BLaER1 (cell line): ENCODE measurements around the gene C2orf76.

Experiments
- H3K27ac ChIP-seq: shearing (Covaris generic); formaldehyde crosslinking; 2 replicates; pipeline ENCODE4 v1.8.1; 2022
- H3K27me3 ChIP-seq: shearing (Covaris generic); formaldehyde crosslinking; 2 replicates; pipeline ENCODE4 v1.8.1; 2022
- H3K36me3 ChIP-seq: shearing (Covaris generic); formaldehyde crosslinking; 2 replicates; pipeline ENCODE4 v1.8.1; 2022
- H3K4me1 ChIP-seq: shearing (Covaris generic); formaldehyde crosslinking; 2 replicates; pipeline ENCODE4 v1.8.1; 2022
- H3K4me2 ChIP-seq: shearing (Covaris generic); formaldehyde crosslinking; 2 replicates; pipeline ENCODE4 v1.8.1; 2022
- H3K4me3 ChIP-seq: shearing (Covaris generic); formaldehyde crosslinking; 2 replicates; pipeline ENCODE4 v1.8.1; 2022
- H3K9ac ChIP-seq: shearing (Covaris generic); formaldehyde crosslinking; 2 replicates; pipeline ENCODE4 v1.8.1; 2022
- H3K9me3 ChIP-seq: shearing (Covaris generic); formaldehyde crosslinking; 2 replicates; pipeline ENCODE4 v1.8.1; 2022
- H4K20me1 ChIP-seq: shearing (Covaris generic); formaldehyde crosslinking; 2 replicates; pipeline ENCODE4 v1.8.1; 2022
- Cebpa-rat ChIP-seq: shearing (Covaris generic); IDR thresholded peaks from 2 replicates; pipeline ENCODE4 v1.8.1; 2022

C2orf76 gene

GRCh38 chr2:119339562-119339923, 27.1 kb downstream of the C2orf76 start:
- no peaks in the 10 kb centered on the region for H3K27me3 ChIP-seq
- H3K4me3 ChIP-seq: no peak overlapping the region
- peaks cover 27% of the 10 kb centered on the region for H3K4me1 ChIP-seq
- no peak for TF ChIP-seq Cebpa-rat
- H3K9me3 ChIP-seq: no peaks in the 10 kb centered on the region
- H3K27ac ChIP-seq: no peak overlapping the region
- H3K9ac ChIP-seq: no peak overlapping the region
- peak overlapping the region; percentile 52 for H3K4me2 ChIP-seq
- no peaks in the 10 kb centered on the region for H4K20me1 ChIP-seq
- H3K36me3 ChIP-seq: no peaks in the 10 kb centered on the region

- H3K27ac ChIP-seq: peak overlapping the region; percentile 42; the same call in 1 of the 2 replicates
- no peaks in the 10 kb centered on the region for H3K36me3 ChIP-seq
- H3K4me1 ChIP-seq: peaks cover 33% of the 10 kb centered on the region
- no peak for TF ChIP-seq Cebpa-rat
- H3K4me3 ChIP-seq: no peak overlapping the region
- H3K9me3 ChIP-seq: no peaks in the 10 kb centered on the region
- no peaks in the 10 kb centered on the region for H4K20me1 ChIP-seq
- no peaks in the 10 kb centered on the region for H3K27me3 ChIP-seq
- H3K4me2 ChIP-seq: peak overlapping the region; percentile 52
- no peak overlapping the region for H3K9ac ChIP-seq
These were observed 27.6 kb downstream of the C2orf76 start for GRCh38 chr2:119338826-119339561.

DNA sequence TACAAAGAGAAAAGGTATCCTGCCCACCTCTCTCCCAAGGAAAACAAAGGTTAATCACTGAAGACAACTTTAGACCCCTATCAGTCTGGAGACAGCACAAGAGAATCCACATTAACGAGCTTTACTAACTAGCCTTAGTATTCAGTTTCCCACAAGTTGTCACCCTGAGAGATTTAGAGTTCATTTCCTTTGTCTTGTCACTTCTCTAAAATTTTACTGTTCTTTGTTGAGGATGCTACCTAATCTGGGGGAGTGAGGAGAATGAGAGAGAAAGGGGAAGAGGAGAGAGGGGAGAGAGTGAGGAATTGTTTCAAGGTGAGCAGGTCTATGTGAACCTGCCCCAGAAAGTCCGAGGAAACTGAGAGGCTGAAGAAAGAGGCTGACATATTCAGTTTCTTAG, 28.4 kb downstream of the C2orf76 start:
- no peaks in the 10 kb centered on the region for H4K20me1 ChIP-seq
- H3K4me2 ChIP-seq: peak overlapping the region; percentile 52
- TF ChIP-seq Cebpa-rat: no peak

GRCh38 chr2:119337749-119338148, 28.9 kb downstream of the C2orf76 start:
- peak overlapping the region; percentile 42; the same call in 1 of the 2 replicates for H3K27ac ChIP-seq
- no peaks in the 10 kb centered on the region for H3K36me3 ChIP-seq
- no peak for TF ChIP-seq Cebpa-rat
- no peak overlapping the region for H3K4me3 ChIP-seq
- H3K4me2 ChIP-seq: peak overlapping the region; percentile 52; the same call in 1 of the 2 replicates
- H3K4me1 ChIP-seq: peaks cover 34% of the 10 kb centered on the region
- no peaks in the 10 kb centered on the region for H3K9me3 ChIP-seq
- H3K27me3 ChIP-seq: no peaks in the 10 kb centered on the region
- H3K9ac ChIP-seq: no peak overlapping the region
- H4K20me1 ChIP-seq: no peaks in the 10 kb centered on the region

More for the DNA sequence above, 28.4 kb downstream of the C2orf76 start:
- no peak overlapping the region for H3K9ac ChIP-seq
- H3K27ac ChIP-seq: peak overlapping the region; percentile 42; the same call in 1 of the 2 replicates
- no peaks in the 10 kb centered on the region for H3K27me3 ChIP-seq
- H3K9me3 ChIP-seq: no peaks in the 10 kb centered on the region
- peaks cover 34% of the 10 kb centered on the region for H3K4me1 ChIP-seq
- no peaks in the 10 kb centered on the region for H3K36me3 ChIP-seq
- H3K4me3 ChIP-seq: no peak overlapping the region

DNA sequence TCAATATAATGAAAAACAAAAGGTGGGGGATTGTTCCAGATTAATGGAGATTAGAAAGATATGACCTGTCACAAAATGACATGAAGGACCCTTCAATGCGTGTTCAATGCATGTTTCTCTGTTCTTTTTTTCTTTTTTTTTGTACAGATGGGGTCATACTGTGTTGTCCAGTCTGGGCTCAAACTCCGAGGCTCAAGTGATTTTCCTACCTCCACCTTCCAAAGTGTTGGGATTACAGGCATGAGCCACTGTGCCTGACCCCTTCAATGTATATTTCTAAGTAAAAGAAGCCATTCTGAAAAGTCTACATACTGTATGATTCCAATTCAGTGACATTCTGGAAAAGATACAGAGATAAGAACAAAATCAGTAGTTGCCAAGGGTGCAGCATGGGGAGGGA, 32.8 kb downstream of the C2orf76 start:
- Histone ChIP-seq H3K9ac (no peak overlapping the region), H3K4me3 (no peak overlapping the region), H3K4me1 (peaks cover 20% of the 10 kb centered on the region), H3K27ac (no peak overlapping the region), H3K36me3 (no peaks in the 10 kb centered on the region), H3K9me3 (no peaks in the 10 kb centered on the region), H3K4me2 (no peak overlapping the region), H4K20me1 (no peaks in the 10 kb centered on the region), H3K27me3 (no peaks in the 10 kb centered on the region)
- TF ChIP-seq Cebpa-rat: no peak

DNA sequence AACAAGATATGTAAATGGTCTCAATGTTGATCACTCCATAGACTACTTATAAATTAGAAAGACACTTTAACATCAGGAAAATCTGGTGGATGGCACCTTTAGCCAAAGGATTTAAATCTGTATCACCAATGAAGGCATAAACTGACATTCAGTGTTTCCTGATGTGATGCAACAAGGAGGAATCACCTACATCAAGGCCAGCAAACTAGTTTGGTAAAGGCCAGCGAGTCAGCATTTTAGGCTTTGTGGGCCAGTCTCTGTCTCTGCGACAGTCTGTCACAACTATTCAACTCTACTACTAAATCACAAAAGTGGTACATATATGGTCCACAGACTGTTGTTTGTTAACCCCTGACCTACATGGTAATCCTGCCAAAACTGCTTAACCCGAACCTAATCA, 33.3 kb downstream of the C2orf76 start:
- Histone ChIP-seq H3K9me3 (no peaks in the 10 kb centered on the region), H3K27me3 (no peaks in the 10 kb centered on the region), H3K27ac (no peak overlapping the region), H3K4me2 (no peak overlapping the region), H3K4me1 (peaks cover 15% of the 10 kb centered on the region), H3K36me3 (no peaks in the 10 kb centered on the region), H4K20me1 (no peaks in the 10 kb centered on the region), H3K9ac (no peak overlapping the region), H3K4me3 (no peak overlapping the region)
- no peak for TF ChIP-seq Cebpa-rat

DNA sequence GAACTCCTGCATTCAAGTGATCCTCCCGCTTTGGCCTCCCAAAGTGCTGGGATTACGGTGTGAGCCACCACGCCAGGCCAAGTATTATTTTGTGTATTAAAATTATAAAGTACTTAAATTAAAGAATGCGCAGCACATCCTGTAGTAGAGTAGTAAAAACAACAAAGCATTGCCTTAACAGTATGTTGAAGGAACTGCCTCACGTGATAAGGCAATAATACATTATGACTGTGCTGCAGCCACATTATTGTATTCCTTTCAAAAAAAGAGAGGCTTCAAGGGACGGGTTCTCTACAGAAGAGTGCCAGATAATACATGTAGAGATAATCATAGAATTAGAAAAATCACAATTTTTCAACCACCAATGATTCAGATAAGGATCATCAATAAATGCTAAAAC, 33.7 kb downstream of the C2orf76 start:
- H3K4me3 ChIP-seq: no peak overlapping the region

DNA sequence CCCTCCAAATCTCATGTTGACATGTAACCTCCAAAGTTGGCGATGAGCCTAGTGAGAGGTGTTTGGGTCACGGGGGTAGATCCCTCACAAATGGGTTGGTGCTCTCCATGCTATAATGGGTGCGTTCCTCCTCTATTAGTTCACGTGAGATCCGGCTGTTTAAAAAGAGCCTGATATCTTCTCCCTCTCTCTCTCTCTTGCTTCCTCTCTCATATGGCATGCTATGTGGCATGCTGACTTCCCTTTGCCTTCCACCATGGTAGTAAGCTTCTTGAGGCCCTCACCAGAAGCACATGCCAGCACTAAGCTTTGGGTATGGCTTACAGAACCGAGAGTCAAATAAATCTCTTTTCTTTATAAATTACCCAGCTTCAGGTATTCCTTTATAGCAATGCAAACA, 39.2 kb downstream of the C2orf76 start:
- H3K27ac ChIP-seq: no peak overlapping the region
- H3K36me3 ChIP-seq: no peaks in the 10 kb centered on the region
- H3K9me3 ChIP-seq: no peaks in the 10 kb centered on the region
- H3K4me2 ChIP-seq: no peak overlapping the region
- H3K4me3 ChIP-seq: no peak overlapping the region
- no peak overlapping the region for H3K9ac ChIP-seq
- no peaks in the 10 kb centered on the region for H3K27me3 ChIP-seq
- H3K4me1 ChIP-seq: no peaks in the 10 kb centered on the region
- H4K20me1 ChIP-seq: no peaks in the 10 kb centered on the region
- no peak for TF ChIP-seq Cebpa-rat

More for the DNA sequence above, 33.7 kb downstream of the C2orf76 start:
- Histone ChIP-seq H3K4me2 (no peak overlapping the region), H3K36me3 (no peaks in the 10 kb centered on the region), H3K9me3 (no peaks in the 10 kb centered on the region), H3K9ac (no peak overlapping the region), H3K27ac (no peak overlapping the region), H3K27me3 (no peaks in the 10 kb centered on the region), H3K4me1 (peaks cover 11% of the 10 kb centered on the region), H4K20me1 (no peaks in the 10 kb centered on the region)
- no peak for TF ChIP-seq Cebpa-rat

DNA sequence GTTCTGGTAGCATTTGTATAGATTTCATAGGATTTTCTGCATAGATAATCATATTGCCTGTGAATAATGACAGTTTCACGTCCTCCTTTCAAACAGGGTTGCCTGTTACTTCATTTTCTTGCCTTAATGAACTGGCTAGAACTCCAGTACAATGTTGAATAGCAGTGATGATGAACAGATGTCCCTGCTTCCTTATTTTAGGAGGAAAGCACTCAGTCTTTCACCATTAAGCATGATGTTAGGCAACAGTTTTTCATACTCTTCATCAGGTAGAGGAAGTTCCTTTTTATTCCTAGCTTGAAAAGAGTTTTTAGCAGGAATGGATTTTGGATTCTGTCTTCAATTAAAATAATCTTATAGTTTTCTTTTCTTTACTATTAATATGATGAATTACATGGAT, 39.7 kb downstream of the C2orf76 start:
- no peak for TF ChIP-seq Cebpa-rat

GRCh38 chr2:119324685-119325270, 41.9 kb downstream of the C2orf76 start:
- Histone ChIP-seq H3K27ac (no peak overlapping the region), H3K4me2 (no peak overlapping the region), H3K27me3 (no peaks in the 10 kb centered on the region), H3K4me1 (no peaks in the 10 kb centered on the region), H3K9me3 (no peaks in the 10 kb centered on the region), H3K4me3 (no peak overlapping the region), H4K20me1 (no peaks in the 10 kb centered on the region), H3K36me3 (no peaks in the 10 kb centered on the region), H3K9ac (no peak overlapping the region)
- TF ChIP-seq Cebpa-rat: no peak

More for the DNA sequence above, 39.7 kb downstream of the C2orf76 start:
- H3K36me3 ChIP-seq: no peaks in the 10 kb centered on the region
- H4K20me1 ChIP-seq: no peaks in the 10 kb centered on the region
- no peaks in the 10 kb centered on the region for H3K9me3 ChIP-seq
- no peak overlapping the region for H3K27ac ChIP-seq
- H3K4me3 ChIP-seq: no peak overlapping the region
- H3K9ac ChIP-seq: no peak overlapping the region
- no peaks in the 10 kb centered on the region for H3K4me1 ChIP-seq
- H3K4me2 ChIP-seq: no peak overlapping the region
- H3K27me3 ChIP-seq: no peaks in the 10 kb centered on the region
